ENCODE data around the gene MAD2L1BP. TPM values are rescaled to one million over a fixed set of nuclear protein-coding genes. Genes with fewer than 3 reads are reported as not detected.

MAD2L1BP gene
- total and polyA plus RNA-seq, 2 of the 13 experiments (the other 11 are each of a cell fraction or from before 2014, with no cell fraction given) = 54.2 to 55.5 TPM

GRCh38 chr6:43608310-43608763, 27.3 kb upstream of the MAD2L1BP start (continued):
- TF ChIP-seq DMTF1 (CRISPR knock-in tag; IDR thresholded peaks at IDR 0.05) (no peak), ZXDC (CRISPR knock-in tag; IDR thresholded peaks at IDR 0.05) (no peak), STAG1 (CRISPR knock-in tag; IDR thresholded peaks at IDR 0.05) (peak; percentile 83), AGO1 (IDR thresholded peaks at IDR 0.05; ENCODE audit: low read depth, low read length, poor library complexity, severe bottlenecking) (no peak), AHDC1 (CRISPR knock-in tag; IDR thresholded peaks at IDR 0.05; ENCODE audit: borderline replicate concordance) (no peak), ZNF44 (CRISPR knock-in tag; IDR thresholded peaks at IDR 0.05) (0 out of 2 replicates have a peak, but pooled peaks have one; percentile 22), NCOA2 (CRISPR knock-in tag; IDR thresholded peaks at IDR 0.05) (no peak), ARID3A (IDR thresholded peaks at IDR 0.05; ENCODE audit: low read depth, low read length) (0 out of 2 replicates have a peak, but pooled peaks have one; percentile 11), SMC3 (IDR thresholded peaks at IDR 0.05; ENCODE audit: low read length) (peak; percentile 80; the same call in 1 of the 2 replicates), DMAP1 (CRISPR knock-in tag; IDR thresholded peaks at IDR 0.05) (no peak), HNF1A (IDR thresholded peaks at IDR 0.05; ENCODE audit: low read depth) (no peak), HNF1A (CRISPR knock-in tag; IDR thresholded peaks at IDR 0.05; ENCODE audit: borderline replicate concordance) (no peak), TAF1 (CRISPR knock-in tag; IDR thresholded peaks at IDR 0.05) (no peak)
